HS-27A (cell line): ENCODE results near the gene KIAA0408.
"Not testable (repeated sequence)": the region's sequence is repeated elsewhere in the genome, so short reads cannot be mapped to it uniquely, and the experiment has no call there.

Experiments
- DNase-seq: peaks from one replicate; pipeline ENCODE4 v3.0.0-alpha.2; 2012; ENCODE audit warnings: low read depth, missing footprints

KIAA0408 gene

DNA sequence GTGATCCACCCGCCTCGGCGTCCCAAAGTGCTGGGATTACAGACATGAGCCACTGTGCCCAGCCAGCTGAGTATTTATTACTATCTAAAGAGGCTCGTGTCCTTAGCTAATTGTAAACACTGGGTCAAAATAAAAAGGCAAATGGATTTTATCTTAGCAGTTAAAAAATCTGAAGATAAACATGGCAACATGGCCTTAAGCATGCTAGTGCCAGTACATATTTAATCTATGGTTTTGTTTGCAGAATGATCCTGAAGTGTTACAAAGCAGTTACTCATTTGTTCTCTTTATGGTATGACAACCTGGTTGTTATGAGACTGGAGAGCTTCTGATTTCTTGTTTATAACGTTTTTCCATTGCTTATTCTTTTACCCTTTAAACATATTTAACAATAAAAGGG is 3.9 kb upstream of the KIAA0408 start:
- DNase-seq: no peak

DNA sequence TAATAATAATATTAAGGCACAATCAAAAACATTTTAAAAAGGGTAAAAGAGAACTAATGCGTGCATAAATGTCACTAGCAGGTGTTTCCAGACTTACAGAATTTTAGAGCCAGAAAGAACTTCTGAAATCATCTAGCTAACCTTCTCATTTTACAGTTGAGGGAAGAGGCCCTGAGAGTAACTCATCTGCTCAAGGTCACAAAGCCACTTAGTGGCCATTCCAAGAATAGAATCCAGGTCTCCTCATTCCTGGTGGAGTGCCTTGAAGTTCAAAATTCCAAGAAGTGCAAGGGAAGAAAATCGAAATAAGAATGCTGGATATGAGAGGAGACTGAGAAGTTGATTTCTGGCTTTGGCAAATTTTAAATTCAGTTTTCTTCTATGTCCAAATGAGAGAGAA is 3.2 kb upstream of the KIAA0408 start:
- no peak for DNase-seq

DNA sequence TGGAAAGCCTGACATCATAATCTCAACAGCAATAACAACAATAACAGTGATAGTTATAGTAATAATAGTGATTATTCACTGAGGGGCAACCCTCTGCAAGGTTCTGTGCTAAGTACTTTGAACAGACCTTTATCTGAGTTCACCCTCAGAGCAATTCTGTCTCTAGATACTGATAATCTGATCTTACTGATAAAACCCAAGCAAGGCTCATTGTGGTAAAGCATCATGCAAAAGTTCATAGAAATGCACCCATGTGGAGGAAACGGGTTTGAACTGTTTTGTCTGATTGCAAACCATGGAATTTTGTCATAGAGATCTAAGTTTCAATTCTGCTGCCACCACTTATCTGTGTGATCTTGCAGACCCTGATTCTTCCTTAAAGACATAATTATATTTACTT is 1.3 kb upstream of the KIAA0408 start:
- DNase-seq: no peak

DNA sequence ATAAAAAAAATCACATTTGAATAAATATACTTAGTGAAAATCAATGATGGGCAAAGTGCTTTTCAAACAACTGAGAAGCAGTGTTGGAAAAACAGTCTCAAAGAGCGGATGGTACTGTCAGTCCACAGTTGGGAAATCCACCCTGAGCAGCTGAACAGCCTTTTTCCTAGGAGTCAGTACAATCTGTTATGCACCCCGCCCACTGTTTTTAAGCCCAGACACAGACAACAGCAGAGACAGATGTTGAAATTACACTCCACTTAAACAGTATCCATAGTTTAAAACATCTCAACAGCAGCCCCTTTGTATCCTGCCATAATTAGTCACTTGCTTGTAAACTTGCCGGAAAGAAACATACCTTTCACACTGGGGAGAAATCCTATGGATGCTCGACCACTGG is 372 bp downstream of the KIAA0408 start:
- DNase-seq: no peak

DNA sequence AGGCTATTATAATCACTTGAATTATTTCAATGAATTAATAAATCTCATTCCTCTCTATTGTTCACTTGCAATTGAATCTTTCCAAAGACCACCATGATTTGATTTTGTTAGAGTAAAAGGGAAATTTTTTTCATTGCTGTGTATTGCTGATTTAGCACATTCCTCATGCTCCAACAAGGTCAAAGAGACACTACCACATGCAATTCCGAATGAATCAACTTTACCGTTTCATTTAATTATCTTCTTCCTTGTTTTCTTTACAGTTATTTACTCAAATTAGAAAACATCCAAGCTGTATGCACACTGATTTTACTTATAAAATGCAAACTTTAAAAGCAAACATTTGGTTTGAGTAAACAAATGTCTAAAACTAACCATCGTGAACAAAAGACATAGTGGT is 967 bp downstream of the KIAA0408 start:
- DNase-seq: no peak

DNA sequence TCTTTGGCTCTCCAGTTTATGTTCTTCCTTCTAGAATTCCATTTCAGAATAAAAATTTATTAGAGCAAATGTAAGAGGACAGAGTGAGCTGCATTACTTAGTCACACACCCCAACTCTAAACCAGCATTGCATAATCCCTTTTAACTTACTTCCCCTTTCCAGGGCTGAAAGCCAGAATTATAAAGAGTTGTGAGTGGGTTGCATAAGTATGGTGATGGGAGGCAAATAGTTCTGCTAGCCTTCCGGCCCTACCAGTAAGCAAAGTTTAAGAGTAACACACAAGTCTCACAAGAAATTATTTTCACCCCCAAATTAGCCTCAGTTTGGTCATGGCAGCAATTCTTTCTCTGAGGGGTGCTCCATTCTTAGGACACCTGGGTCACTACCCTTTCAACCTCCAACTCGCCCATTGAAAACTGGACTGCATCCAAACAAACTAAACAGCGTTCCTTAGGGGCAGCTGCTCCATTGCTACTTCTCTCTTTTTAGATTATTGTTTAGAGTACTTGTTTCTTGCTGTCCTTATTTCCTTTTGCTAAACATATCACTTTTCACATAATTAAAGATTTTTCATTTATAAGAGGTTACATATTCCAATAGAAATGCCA is 1.6 kb downstream of the KIAA0408 start:
- no peak for DNase-seq

DNA sequence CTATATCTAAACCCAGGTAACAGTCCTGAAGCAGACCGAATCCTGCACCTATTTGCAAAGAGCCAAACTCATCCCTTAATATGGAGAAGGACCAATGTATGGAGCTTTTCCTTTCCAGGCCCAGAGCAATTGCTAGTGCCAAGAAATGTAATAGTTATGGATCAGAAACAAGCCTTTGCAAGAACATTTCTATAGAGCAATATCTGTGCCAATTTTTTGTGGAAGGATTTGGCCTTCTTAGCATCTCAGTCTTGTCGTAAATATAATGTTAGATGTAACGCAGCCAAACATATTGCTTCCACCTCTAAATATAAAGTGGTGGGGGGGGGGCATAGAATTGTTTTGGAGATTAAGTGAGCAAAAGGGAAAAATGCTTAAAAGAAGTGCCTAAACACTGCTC is 2.7 kb downstream of the KIAA0408 start:
- no peak for DNase-seq

DNA sequence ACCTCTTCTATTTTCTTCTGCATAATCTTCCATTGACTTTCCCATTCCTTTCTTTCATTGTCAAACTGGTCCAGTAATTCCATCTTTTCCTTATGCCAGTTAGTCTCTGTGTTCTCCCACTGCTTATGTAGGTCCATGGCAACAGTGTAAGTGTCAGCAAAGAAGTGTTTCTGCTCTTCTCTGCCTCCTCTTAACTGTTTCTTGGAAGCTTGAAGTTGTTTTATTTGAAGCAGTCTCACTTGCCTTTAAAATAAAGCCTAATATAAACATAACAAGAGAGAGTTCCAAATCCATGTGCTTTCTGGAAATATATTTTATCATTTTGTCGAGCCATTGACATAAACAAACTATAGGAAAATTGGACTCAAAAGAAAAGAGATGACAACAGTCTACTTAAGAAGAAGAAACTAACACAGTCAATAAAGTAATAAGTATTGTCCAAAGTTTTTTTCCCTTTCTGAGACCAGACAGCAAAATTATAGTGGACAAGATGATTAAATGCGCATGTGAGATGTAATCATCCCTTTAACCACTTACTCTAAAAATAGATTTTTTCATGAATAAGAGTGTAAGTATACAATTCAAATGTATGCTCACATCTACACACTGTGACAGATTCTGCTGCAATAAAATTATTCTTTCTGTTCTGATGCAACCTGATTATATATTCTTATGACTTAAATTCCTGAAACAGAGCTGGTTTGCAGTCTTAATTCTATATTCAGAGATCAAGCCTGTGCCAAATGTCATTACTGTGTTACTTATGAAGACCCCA is 5.2 kb downstream of the KIAA0408 start:
- DNase-seq: no peak

DNA sequence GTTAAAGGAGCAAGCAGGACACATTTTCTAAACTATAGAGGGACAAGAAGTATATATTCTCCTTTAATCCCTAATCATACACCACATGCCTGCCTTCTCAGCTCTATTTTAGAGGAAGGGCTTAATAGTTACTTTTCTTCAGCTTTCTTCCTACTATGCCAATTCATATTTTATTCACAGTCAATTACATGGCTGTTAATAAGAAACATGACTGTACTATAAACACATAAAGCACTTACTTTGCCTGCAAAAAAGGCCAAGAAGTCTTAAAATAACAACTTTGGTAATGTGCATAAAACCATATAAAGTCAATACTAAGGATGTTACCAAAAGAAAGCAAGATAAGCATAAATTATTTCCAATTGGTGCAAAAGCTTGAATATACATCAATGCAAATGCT is 6.4 kb downstream of the KIAA0408 start:
- no peak for DNase-seq

DNA sequence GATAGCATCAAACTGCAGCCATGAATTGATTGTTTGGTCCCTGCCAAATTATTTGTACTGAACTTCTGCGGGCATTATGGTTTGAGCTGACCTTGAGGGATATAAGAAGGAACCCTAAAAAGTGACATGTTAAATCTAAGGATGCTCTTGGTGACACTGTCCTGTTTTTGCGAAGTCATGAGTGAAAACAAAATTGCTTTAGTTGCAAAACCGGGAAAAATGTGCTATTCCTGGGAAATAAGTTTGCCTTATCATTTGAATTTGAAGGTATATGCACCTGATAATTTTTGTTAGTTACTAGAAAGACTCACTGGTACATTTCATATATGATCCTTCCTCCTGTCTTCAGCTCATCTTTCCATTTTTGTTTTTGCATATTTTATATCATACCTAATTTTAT is 7.8 kb downstream of the KIAA0408 start:
- no peak for DNase-seq

DNA sequence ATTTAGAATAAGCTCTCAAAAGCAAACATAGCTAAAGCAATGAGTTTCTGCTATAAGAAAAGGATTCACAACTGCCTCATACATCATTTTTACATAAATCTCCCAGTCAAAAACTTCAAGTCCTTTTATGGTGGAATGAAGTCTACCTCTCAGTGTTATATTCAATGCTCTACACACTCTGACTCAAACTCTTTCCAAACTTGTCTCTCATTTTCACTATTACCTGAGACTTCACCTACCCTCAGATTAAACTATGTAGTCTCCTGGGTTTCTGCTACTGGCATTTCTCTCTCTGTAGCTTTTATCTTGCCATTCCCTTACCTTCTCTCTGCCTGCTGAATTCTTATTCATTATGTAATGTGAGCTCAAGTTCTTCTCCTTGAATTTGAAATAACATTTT is 11.4 kb downstream of the KIAA0408 start:
- no peak for DNase-seq

DNA sequence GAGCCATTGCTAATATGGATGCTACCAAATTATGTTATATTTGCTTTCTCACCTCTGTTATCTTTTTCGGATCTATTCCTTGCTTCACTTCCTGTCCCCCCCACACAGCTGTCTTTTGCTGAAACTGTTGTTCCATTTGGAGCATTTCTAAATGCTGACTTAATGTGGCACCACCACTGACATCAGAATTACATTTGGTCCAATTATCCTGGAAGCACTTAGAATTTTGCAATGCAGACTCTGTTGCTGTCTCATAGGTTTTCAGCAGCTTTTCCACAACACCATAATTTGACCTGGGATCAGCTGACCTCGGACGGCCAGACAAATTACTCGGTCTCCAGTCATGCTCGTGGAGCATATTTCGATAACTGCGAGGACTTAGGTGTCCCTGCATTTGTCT is 12.8 kb downstream of the KIAA0408 start:
- DNase-seq: no peak

DNA sequence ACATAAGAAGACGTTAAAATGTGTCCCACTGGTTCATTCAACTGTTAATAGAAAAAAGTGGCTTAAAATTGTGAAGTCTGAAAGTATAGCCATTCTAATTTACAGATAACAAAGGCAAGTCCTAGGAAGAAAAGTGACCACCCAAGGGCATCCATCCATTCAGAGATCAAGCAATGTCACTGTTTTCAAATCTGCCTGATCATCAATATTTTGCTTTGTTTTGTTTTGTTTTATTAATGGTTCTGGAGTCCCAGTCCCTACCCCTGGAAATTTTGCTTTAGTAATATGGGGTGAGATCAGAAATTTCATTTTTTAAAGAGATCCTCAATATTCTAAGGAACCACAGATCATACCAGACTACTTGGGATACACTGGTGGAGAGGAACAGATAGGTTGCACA is 17.3 kb downstream of the KIAA0408 start:
- no peak for DNase-seq

DNA sequence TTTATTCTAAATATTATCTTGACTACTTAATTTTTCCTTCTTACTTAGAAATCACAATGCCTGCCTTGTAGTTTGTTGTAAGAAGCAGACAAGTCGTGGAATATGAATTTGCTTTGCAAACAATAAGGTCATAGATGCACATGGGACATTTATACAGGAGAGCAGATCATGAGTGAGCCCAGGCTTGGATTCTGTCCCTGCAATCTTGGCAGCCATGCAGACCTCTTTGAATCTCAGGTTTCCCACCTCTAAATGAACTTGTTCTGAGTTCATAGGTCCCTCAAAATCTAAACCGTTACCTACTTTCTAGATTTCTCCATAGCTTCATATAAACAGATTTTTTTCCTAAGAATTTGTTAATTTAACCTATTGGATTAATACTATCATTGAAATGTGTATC is 19.5 kb downstream of the KIAA0408 start:
- no peak for DNase-seq

DNA sequence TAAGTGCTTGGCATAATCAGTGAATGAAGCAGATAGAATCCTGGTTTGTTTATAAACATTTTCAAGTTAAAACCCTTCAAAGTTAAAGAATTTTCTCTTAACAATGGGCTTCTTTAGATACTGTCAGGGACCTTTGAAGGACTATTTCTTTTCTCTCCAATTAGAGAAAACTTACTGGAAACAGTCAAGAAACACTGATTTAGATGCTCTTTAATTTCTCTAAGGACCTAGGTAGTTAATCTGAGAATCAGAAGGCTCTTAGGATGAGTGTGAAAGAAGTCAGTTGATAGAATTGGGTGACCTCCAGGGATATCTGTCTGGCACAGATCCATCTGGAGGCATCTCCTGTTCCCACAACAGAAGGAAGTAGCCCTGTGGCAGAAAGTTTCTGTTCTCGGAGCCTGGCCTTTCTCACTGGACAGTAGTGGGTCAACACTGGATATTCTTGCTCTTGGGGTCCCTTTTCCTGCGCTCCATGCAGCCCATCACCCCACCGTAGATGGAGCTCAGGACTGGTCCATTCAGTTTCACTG is 22.5 kb downstream of the KIAA0408 start:
- no peak for DNase-seq

DNA sequence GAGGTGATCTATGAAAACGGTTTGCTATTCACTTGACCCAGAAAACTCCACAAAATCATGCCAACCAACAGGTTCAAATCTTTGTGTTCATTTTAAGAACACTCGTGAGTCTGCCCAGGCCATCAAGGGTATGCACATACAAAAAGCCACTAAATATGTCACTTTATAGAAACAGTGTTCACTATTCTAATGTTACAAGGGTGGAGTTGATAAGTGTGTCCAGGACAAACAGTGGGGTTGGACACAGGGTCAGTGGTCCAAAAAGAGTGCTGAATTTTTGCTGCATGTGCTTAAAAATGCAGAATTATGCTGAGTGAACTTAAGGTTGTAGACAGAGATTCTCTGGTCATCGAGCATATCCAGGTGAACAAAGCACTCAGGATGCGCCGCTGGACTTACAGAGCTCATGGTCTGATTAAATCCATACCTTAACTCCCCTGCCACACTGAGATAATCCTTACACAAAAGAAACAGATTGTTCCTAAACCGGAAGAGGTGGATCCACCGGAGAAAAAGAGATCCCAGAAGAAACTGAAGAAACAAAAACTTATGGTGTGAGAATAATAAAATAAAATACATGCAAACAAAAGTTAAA is 23.5 kb downstream of the KIAA0408 start:
- no peak for DNase-seq

DNA sequence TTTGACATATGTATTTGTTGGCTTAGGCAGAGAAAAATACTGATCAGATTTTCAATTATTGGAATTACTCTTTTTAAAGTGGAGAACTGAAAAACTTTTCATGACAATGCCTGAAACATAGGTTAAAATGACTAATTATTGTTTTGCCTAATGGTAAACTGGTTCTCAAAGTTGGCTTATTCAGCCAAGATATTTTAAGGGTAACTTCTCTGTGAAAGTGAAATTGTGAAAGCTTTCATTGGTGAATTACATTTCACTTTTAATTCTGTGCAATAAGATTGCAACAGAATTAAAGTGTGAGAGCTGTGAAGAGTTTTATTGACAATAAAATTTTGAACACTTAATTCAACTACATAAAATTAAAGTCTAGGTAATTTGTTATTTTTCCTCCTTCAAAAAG is 24.5 kb downstream of the KIAA0408 start:
- DNase-seq: no peak

DNA sequence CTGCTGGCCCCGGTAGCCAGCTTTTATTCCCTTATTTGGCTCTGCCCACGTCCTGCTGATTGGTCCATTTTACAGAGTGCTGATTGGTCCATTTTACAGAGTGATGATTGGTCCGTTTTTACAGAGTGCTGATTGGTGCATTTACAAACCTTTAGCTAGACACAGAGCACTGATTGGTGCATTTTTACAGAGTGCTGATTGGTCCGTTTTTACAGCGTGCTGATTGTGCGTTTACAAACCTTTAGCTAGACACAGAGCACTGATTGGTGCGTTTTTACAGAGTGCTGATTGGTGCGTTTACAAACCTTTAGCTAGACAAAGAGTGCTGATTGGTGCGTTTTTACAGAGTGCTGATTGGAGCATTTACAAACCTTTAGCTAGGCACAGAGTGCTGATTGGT is 30.6 kb downstream of the KIAA0408 start:
- not testable (repeated sequence) for DNase-seq

DNA sequence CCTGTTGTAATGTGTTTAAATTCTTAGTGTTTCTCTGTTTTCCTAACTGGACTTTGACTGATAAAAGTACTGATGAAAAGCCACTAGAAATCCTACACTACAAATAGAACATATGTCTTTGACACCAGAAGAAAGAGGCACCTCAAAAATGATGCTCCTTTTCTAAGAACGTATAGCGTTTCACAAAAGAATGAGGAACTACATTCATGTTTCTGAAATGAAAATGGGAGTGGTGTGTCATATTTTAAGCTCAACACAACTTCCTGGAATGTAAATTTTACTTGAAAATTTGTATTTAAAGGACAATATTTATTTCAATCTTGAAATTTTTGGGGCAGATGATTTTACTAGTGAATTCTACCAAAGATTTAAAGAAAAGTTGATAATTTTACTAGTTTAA is 35.3 kb downstream of the KIAA0408 start:
- no peak for DNase-seq

DNA sequence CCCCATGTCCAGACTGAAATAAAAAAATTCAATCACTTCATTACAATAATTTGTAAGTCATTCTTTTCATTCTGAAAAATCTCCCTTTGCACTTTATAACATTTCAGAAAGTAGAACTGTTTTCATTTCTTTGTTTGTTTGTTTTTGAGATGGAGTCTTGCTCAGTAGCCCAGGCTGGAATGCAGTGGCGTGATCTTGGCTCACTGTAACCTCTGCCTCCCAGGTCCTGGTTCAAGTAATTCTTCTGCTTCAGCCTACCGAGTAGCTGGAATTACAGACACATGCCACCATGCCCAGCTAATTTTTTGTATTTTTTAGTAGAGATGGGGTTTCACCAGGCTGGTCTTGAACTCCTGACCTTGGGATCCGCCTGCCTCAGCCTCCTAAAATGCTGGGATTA is 38.0 kb downstream of the KIAA0408 start:
- not testable (repeated sequence) for DNase-seq

DNA sequence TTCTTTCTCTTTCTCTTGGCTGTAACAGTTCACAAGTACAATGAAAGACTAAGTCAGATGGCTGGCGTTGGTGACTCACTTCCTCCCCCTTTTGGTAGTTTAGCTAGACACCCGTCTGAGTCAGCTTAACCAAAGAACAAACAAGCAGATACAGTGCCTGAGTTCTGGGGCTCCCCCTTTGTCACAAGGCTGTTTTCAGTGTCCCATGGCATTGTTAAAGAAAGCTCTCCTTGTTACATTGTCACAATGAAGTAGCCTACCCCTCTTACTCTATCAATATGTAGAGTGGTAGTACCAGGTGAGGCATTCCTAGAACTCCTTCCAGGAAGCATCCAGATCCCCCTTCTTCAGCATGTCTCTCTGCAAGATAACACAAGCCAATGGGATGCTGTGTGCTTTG is 38.6 kb downstream of the KIAA0408 start:
- peak; percentile 82 for DNase-seq

DNA sequence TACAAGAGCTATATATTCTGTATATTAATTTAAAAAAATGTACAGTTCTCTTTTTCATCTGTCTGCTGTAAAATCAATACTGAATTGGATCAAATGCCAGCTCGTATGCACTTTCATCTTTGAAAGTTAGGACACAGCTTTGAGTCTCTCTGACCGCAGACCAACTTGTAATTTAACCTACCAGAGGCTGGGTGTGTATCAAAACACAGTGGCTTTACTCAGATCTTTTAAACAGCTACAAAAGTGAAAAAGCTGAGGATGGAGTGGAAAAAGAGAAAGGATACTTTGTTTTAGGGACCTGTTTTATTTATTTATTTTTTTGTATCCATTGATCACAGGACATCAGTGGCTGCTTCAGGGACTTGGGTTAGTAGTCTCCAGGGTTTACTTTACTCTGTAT is 44.1 kb downstream of the KIAA0408 start:
- DNase-seq: no peak

DNA sequence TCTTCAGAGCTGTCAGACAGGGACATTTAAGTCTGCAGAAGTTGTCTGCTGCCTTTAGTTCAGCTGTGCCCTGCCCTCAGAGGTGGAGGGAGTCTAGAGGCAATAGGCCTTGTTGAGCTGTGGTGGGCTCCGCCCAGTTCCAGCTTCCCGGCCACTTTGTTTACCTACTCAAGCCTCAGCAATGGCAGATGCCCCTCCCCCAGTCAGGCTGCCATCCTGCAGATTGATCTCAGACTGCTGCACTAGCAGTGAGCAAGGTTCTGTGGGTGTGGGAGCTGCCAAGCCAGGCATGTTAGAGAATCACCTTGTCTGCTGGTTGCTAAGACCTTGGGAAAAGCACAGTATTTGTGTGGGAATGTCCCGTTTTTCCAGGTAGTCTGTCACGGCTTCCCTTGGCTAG is 46.1 kb downstream of the KIAA0408 start:
- DNase-seq: not testable (repeated sequence)
